Right atrium auricular region (tissue), 2 donors: ENCODE measurements around the gene CHRNA4. TPM values are rescaled to one million over a fixed set of nuclear protein-coding genes. Genes with fewer than 3 reads are reported as not detected.

Experiments
- DNase-seq: peaks from one replicate; pipeline ENCODE4 v3.0.0-alpha.2; 2019; ENCODE audit warnings: low spot score
- H3K27ac ChIP-seq, 2 donors: fragments of 200-600 bp; sonication (generic); 1 replicate in 1 of 2; 2 replicates in 1 of 2; pipeline ENCODE4 v1.5.1; 2016 to 2019
- H3K27me3 ChIP-seq, 2 donors: fragments of 200-600 bp; sonication (generic); one replicate each; pipeline versions ENCODE4 v1.5.1 to v1.6.0; 2017 to 2019
- H3K36me3 ChIP-seq: fragments of 200-600 bp; sonication (generic); one replicate; pipeline ENCODE4 v1.5.1; 2016
- H3K4me1 ChIP-seq, 2 donors: fragments of 200-600 bp; sonication (generic); one replicate each; pipeline versions ENCODE4 v1.5.1 to v1.6.0; 2017 to 2019
- H3K4me3 ChIP-seq, 2 donors: fragments of 200-600 bp; sonication (generic); 1 replicate in 1 of 2; 2 replicates in 1 of 2; pipeline ENCODE4 v1.5.1; 2017 to 2019; ENCODE audit warnings: mild to moderate bottlenecking in 1 of 2, moderate library complexity in 1 of 2
- H3K9me3 ChIP-seq, 2 donors: fragments of 200-600 bp; sonication (generic); one replicate each; pipeline ENCODE4 v1.5.1; 2019
- CTCF ChIP-seq, 2 donors: fragments of 200-600 bp; sonication (generic); IDR thresholded peaks; one replicate each; pipeline ENCODE4 v1.5.1; 2019; ENCODE audit warnings: antibody characterized with exemption in 2 of 2
- total RNA-seq, 2 donors: library from RNA; depleted of rRNA; stranded (reverse); fragments of >200 nt; gene quantifications; one replicate each; pipeline ENCODE4 v1.1.0, GENCODE V29; 2016

Gene CHRNA4
- total RNA-seq, 2 donors from 2014 or later = not detected

DNA sequence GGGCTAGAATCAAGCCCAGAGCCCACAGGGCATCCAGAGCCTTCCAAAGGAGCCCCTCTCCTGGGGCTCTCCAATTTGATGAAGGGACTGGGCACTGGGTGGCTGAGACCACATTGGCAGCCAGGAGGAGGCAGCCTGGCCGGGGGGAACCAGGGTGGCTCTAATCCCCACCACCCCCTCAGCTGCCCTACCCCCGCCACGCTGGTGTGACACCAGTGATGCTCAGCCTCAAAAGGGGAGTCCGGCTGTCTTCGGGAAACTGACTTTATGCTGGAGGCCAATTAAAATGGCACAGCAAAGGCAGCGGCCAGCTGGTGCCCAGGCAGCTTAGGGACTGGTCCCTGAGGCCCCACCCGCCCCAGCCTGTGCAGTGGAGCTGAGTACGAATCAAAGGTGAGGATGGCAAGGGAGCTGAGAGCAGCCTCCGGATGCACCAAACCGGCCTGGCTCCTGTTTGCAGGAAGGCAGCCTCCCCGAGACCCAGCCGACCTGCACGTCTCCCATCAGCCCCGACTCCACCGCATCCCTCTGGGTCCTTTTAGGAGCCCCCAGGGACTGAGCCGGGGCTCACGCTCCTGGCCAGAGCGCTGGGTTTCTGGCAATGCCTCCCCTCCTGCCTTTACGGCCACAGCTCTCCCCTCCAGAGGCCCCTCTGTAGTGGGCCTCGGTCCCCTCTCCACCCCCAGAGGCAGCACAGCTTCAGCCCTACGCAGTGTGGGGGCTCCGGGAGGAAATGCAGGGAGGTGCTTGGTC, 28.5 kb downstream of the CHRNA4 start:
- Histone ChIP-seq H3K9me3 (no peaks in the 10 kb centered on the region), H3K36me3 (no peaks in the 10 kb centered on the region), H3K4me3 (no peak overlapping the region), H3K4me1 (no peaks in the 10 kb centered on the region), H3K27ac (no peak overlapping the region), H3K27me3 (no peaks in the 10 kb centered on the region)
- no peak for TF ChIP-seq CTCF (IDR thresholded peaks at IDR 0.05)
- no peak for DNase-seq

- H3K4me3 ChIP-seq = no peak overlapping the region
- no peaks in the 10 kb centered on the region for H3K4me1 ChIP-seq
- no peak for TF ChIP-seq CTCF (IDR thresholded peaks at IDR 0.05)
- H3K36me3 ChIP-seq = no peaks in the 10 kb centered on the region
- H3K27me3 ChIP-seq = no peaks in the 10 kb centered on the region
- no peaks in the 10 kb centered on the region for H3K9me3 ChIP-seq
- H3K27ac ChIP-seq = no peak overlapping the region
- DNase-seq = no peak
Observed at GRCh38 chr20:63331741-63332400, 29.3 kb downstream of the CHRNA4 start.

DNA sequence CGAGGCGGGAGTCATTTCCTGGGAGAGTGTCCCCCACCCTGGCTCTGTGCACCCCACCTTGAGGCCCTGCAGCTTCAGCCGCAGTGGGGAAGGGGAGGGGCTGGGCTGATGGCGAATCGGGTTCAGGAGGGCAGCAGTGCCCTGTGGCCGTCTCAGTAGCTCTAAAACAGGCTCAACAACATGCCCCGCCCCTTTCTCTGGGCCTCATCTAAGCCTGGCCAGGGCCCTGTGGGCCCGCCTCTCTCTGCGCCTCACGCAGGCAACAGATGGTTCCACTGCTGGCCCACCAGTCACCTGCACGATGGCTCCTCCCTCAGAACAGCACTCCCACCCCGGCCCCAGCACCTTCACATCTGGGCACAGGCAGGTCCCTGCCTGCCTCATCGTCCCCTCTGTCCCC, 30.2 kb downstream of the CHRNA4 start:
- DNase-seq = no peak
- Histone ChIP-seq H3K36me3 (no peaks in the 10 kb centered on the region), H3K27me3 (no peaks in the 10 kb centered on the region), H3K4me1 (no peaks in the 10 kb centered on the region), H3K9me3 (no peaks in the 10 kb centered on the region), H3K27ac (no peak overlapping the region), H3K4me3 (no peak overlapping the region)
- no peak for TF ChIP-seq CTCF (IDR thresholded peaks at IDR 0.05)

DNA sequence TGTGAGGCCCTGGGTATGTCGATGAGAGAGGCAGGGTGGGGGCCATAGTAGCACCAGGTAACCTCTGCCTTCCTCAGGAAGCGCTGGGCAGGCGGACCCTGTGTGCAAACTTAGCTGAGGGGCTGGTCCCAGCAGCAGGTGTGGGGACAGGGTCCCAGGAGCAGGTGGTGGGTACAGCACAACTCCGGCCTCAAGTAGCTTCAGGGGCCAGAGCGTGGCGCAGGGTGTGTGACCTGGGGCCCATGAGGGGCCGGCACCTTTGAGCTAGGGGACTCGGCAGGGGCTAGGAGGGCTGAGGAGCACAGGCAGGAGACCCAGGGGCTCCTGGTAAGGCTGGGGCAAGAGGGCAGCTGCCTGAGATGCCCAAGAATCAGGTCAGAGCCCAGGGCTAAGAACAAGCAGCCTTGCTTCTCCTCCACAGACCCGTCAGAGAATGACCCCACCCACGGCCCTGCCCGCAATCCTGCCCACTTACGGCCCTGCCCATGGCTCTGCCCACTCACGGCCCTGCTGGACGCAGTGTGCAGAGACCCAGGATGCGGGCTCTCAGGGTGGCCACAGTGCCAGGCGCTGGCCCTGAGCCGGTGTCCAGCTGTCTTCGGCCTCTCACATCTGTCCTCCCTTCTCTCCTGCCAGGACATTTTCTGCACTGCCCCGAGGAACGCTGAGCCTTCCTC, 30.9 kb downstream of the CHRNA4 start:
- no peaks in the 10 kb centered on the region for H3K4me1 ChIP-seq
- no peak for TF ChIP-seq CTCF (IDR thresholded peaks at IDR 0.05)
- H3K4me3 ChIP-seq = no peak overlapping the region
- H3K9me3 ChIP-seq = no peaks in the 10 kb centered on the region
- no peaks in the 10 kb centered on the region for H3K36me3 ChIP-seq
- no peak for DNase-seq
- no peaks in the 10 kb centered on the region for H3K27me3 ChIP-seq
- no peak overlapping the region for H3K27ac ChIP-seq

DNA sequence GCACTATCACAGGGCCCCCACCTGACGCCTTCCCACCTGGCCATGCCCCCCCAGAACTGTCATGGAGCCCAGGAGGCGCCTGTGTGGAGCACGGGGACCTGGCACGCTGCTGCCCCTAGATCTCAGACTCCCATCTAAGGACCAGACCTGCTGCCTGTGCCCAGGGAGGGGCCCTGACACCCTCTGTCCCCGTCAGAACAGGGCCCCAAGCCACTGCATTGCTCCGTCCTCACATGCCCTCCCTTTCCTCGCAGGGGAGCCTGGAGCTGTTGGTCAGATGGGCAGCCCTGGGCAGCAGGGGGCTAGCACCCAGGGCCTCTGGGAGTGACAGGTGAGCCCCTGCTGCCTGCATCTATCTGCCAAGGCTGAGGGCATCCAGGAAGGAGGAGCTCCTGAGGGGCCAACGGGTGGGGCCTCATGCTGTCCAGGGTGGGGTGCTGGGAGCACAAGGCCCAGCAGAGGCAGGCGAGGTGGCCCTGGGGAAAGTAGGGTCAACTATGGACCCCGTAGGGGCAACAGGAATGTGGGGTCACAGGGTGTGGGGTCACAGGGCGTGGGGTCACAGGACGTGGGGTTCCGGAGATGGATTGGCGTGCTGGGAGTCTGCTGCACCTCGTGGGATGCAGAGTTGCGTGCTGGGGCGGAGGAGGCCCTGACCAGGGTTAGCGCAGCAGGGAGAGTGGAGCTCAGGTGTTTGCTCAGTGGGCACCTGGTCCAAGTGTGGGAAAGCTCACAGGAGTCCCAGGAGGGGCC, 31.6 kb downstream of the CHRNA4 start:
- Histone ChIP-seq H3K36me3 (no peaks in the 10 kb centered on the region), H3K27me3 (no peaks in the 10 kb centered on the region), H3K4me1 (no peaks in the 10 kb centered on the region), H3K27ac (no peak overlapping the region), H3K9me3 (no peaks in the 10 kb centered on the region), H3K4me3 (no peak overlapping the region)
- no peak for TF ChIP-seq CTCF (IDR thresholded peaks at IDR 0.05)
- no peak for DNase-seq
